NCI-H524 treated with DMSO at 0.1 percent for 48 hours (cell line): ENCODE measurements around the gene PUM2.
"Not testable (repeated sequence)": the region's sequence is repeated elsewhere in the genome, so short reads cannot be mapped to it uniquely, and the experiment has no call there.

Experiments used
- DNase-seq: peaks from one replicate; lab custom pipeline; 2025; lab: John Stamatoyannopoulos, UW

Gene PUM2

GRCh38 chr2:20368706-20369105 lies 18.1 kb upstream of the PUM2 start:
- DNase-seq, result no peak

DNA sequence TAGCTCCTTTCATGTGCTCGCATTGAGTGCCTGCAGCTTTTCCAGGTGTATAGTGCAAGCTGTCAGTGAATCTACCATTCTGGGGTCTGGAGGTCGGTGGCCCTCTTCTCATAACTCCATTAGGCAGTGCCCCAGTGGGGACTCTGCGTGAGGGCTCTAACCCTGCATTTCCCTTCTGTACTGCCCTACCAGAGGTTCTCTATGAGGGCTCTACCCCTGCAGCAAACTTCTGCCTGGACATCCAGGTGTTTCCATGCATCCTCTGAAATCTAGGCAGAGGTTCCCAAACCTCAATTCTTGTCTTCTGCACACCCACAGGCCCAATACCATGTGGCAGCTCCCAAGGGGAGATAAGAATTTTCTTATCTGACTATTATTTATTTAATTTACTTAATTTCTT lies 17.3 kb upstream of the PUM2 start:
- not testable (repeated sequence) for DNase-seq

- DNase-seq, result no peak
Measured at GRCh38 chr2:20366672-20367116, 16.1 kb upstream of the PUM2 start.

DNA sequence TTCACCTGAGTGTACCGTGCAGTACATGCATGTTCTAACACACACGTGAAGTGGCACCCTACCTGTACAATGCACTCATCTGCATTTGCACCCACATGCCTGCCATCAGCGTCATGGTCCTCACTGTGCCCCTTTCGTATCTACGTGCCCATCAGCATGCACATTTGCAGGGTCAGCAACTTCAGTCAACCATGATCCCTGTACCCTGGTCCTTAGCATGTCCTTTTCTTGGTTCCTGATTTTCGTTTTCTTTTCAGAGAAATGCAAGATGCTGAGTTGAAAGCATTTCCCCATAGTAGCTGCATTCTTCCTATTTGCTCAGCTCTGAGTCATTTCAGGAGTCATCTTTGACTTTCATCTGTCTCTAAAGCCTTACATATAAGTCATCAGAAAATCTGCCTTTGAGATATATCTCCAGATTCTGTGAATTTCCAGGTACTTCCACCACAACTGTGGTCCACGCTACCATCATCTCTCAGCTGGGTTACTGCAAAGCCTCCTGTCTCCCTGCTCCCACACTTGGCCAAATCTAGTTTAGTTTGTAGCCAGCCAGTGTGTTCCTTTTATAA lies 14.7 kb upstream of the PUM2 start:
- no peak for DNase-seq

DNA sequence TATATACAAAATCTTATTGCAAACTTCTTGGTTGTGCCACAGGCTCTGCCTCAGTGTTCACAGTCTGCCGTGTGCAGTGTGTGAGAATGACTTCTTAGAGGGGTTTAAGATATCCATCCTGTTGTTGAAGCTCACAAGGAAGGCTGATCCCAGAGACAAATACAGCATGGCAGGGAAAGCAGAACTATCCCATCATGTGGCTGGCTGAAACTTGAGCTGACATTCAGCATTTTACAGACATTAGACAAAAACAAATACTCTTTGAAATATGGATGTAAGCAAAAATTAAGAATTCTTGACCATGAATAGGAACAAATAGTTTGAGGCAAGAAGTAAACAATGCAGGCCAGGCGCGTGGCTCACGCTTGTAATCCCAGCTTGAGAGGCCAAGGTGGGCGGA lies 12.9 kb upstream of the PUM2 start:
- no peak for DNase-seq

- no peak for DNase-seq
Measured at GRCh38 chr2:20362701-20363435, 12.2 kb upstream of the PUM2 start.

GRCh38 chr2:20361893-20362292 lies 11.2 kb upstream of the PUM2 start:
- no peak for DNase-seq

DNA sequence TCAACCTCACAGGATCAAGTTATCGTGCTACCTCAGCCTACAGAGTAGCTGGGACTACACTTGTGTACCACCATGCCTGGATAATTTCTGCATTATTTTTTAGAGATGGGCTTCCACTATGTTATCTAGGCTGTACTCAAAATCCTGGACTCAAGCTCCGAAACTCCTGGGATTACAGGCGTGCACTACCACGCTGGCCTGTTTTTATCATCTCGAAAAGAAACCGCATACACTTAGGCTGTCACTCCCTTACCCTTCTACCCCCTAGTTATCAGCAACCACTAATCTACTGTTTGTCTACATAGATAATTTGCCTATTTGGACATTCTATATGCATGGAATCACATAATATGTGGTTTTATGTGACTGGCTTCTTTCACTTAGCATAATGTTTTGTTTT lies 8.5 kb upstream of the PUM2 start:
- DNase-seq, result no peak

- DNase-seq, result no peak
Measured at GRCh38 chr2:20357638-20358389, 7.2 kb upstream of the PUM2 start.

DNA sequence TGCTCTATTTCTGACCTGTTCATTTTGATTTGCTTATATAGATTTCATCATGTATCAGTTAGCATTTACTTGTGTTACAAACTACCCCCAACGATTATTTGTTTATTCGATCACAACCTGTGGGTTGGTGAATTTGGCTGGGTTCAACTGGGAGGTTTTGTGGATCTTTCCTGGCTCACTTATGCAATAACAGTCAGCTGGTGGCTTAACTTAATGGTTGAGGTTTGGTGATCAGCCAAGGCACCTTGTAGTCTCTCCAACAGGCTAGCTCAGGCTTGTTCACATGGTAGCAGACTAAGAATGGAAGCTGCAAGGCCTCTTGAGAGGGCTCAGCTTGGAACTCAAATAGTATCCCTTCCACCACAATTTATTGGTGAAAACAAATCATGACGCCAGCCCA lies 5.4 kb upstream of the PUM2 start:
- no peak for DNase-seq

DNA sequence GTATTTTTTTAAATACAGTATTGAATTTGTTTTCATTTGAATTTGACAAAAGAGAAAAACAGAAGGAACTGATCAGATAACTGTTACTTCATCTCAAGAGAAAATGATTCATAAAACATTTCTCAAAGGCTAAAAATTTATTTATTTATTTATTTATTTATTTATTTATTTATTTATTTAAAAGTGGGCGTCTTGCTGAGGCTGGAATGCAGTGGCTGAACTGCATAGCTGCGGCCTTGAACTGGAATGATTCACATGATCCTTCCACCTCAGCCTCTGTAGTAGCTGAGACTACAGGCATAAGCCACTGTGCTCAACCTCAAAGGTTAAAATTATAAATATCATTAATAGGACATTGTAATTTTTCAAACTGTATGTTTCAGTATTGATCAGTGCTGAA lies 4.5 kb upstream of the PUM2 start:
- no peak for DNase-seq

DNA sequence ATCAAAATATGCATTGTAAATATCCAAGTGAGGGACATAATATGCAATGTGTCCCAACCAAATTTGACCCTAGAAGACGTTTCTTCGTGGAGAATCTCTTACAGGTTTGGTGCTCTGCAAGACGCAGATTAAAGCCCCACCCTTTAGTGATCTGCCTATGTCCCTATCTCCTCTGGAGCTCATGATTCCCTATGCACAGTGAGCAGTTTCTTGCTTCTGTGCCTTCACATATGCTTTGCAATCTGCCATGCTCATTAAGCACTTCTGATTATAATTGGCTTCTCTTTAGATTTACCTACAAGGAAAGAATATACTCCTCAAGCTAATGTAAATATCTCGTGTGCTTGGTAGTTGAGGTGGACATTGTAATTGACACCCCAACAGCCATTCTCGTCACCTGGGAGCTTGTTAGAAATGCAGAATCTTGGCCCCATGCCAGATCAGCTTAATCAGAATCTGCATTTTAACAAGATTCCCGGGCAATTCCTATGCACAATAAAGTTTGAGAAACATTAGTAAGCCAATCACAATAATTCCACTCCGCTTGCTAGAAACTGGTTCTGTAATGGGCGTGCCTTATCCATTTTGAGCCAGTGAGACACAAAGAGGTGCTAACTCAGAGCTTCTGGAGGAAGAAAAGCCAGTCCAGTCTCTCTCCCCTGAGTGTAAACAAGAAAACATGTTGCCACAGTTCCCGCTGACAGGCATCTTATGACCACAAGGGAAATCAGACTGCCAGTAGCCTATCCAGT lies 2.8 kb upstream of the PUM2 start:
- DNase-seq, result peak; percentile 82

GRCh38 chr2:20352581-20353216 lies 2.1 kb upstream of the PUM2 start:
- DNase-seq, result no peak

GRCh38 chr2:20352230-20352578 lies 1.6 kb upstream of the PUM2 start:
- no peak for DNase-seq

- DNase-seq, result no peak
Measured at GRCh38 chr2:20351555-20352229, 1.0 kb upstream of the PUM2 start.

DNA sequence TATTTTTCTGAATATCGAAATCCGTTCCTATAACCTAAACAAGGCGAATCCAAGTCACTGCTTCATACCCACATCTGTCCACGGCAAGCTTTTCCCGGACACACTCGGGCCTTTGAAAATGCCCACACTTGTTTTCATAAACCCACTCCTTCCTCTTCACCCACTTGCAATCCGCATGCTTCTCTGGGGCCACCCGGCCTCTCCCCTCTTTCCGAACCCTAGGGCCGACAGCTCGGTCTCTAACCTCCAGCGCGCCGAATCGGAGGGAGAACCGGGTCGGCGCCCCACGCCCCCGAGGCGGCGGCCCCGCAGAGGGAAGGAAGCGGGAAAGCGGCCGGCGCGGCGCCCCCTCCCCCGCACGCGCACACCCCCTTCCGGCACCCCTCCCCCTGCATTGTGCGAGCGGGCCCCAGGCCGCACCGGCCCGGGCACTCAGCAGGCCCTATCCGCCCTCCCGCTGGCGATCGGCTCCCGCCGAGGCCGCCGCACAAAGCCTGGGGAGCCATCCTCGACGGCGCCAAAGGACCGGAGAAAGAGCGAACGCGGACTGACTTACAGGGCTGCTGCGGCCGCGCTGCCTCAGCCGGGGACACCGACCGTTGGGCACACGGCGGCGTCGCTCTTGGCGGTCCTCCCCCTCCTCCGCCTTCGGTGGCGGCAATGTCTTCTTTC lies 467 bp downstream of the PUM2 start:
- no peak for DNase-seq

DNA sequence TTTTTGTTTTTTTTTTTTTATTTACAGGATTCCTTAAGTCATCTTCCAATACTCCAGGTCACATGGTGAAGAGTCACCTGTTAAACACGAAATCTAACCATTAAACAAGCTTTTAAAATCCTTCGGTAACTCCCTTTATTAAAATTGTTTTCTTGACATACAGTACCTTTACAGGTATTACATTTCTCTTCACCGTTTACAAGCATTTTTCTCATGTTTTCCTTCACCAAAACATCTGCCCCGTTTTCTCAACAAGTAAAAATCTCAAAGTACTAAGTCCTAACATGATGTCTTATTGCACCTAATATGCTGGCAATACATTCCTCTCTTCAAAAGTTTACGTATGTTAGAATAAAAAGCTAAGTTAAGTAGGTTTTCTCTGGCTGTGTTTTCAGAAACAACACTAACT lies 1.1 kb downstream of the PUM2 start:
- DNase-seq, result no peak

DNA sequence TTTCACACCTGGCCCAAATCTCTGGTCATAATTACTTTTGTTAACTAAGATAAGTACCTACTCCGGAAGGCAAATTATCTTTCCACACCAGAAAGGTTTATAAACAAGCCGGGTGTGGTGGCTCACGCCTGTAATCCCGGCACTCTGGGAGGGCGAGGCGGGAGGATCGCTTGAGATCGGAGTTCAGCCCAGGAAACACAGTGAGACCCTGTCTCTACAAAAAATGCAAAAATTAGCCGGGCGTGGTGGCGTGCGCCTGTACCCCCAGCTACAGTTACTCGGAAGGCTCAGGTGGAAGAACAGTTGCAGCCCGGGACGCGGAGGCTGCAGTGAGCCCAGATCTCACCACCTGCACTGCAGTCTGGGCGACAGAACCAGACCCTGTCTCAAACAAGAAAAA lies 2.1 kb downstream of the PUM2 start:
- DNase-seq, result no peak

DNA sequence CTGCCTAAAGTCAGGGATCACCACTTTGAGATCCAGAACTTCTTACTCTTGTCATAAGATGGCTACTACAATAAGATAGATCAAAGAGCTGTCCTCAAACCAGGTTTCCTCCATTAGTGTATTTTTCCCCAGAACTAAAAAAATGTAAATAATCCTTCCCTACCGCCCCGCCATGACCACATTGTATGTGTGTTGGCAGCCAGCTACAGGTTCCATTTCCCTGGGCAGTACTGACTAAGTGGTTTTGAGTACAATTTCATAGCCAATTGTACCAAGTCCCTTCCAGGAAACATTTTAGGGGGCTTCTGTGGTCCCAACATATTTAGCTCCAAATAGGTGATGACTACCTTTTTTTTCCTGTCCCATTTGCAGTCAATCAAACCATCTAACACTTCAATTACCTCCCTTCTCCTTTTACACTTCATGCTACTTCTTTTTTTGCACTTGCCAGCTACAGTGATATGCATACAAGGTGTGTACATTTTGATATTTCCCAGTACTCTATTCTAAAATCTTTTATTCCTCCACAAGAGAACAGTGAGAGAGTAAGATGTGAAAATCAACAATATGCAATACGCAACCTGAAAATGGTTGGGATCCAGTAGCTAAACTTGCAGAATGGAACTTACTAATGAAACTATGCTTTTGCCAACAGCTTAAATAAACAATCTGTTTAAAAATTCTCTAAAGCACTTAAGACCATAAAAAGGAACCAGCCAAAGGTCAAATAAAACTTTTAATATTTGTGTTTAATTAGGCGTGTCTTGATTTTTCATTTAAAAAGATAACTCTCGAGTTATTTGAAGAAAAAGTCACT lies 3.9 kb downstream of the PUM2 start:
- DNase-seq, result no peak

GRCh38 chr2:20343128-20343527 lies 7.5 kb downstream of the PUM2 start:
- DNase-seq, result no peak
